ENCODE results near the gene PRR14.
A peak's percentile ranks its signal among the peaks of the same experiment; 100 is the strongest.
"Not testable (repeated sequence)": the region's sequence is repeated elsewhere in the genome, so short reads cannot be mapped to it uniquely, and the experiment has no call there.

The PRR14 gene

DNA sequence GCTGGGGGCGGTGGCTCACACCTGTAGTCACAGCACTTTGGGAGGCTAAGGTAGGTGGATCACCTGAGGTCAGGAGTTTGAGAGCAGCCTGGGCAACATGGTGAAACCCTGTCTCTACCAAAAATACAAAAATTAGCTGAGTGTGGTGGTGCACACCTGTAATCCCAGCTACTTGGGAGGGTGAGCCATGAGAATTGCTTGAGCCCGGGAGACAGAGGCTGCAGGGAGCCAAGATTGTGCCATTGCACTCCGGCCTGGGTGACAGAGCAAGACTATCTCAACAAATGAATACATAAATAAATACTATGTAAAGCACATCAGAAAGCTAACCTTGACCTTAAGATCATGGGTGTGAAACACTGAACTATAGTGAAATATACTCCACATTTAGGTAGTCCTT, 45.9 kb downstream of the PRR14 start:
- not testable (repeated sequence) for DNase-seq

DNA sequence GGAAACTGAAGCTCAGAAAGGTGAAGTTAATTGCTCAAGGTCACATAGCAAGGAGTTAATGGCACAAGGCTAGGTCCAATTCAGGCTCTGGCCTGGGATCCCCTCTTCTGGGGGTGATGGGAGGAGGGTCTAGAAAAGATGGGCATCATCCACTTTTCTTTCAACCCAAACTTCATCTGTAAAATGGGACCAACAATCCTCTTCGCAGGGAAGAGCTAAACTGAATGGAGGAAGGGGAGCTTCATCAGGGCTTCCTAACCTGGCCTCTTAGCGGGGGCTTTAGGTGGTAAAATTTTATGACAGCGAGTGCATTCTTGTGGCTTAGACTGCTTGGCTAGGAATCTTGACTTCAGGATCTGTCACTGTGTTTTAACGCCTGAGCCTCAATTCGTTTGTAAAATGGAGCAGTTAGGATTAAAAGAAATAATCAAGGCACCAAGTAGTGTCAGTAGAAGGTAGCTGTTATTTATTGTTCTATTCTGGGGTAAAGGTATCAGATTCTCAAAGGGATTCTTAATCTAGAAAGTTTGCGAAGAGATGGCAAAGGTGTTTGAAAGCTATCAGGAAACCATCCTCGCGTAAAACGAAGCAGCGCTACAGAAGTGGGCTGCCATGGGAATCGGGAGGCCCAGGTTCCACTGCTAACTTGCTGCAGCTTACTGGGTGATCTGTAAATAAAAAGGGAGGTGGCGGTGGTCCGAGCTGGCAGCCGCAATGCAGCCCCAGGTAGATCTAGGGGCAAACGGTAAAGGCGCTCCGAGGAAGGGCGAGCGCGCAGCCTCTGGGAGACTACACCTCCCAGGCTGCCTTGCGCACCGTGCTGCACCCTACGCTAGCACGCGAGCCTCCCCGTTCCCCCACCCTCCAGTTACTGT, 46.7 kb downstream of the PRR14 start:
- no peak for DNase-seq

DNA sequence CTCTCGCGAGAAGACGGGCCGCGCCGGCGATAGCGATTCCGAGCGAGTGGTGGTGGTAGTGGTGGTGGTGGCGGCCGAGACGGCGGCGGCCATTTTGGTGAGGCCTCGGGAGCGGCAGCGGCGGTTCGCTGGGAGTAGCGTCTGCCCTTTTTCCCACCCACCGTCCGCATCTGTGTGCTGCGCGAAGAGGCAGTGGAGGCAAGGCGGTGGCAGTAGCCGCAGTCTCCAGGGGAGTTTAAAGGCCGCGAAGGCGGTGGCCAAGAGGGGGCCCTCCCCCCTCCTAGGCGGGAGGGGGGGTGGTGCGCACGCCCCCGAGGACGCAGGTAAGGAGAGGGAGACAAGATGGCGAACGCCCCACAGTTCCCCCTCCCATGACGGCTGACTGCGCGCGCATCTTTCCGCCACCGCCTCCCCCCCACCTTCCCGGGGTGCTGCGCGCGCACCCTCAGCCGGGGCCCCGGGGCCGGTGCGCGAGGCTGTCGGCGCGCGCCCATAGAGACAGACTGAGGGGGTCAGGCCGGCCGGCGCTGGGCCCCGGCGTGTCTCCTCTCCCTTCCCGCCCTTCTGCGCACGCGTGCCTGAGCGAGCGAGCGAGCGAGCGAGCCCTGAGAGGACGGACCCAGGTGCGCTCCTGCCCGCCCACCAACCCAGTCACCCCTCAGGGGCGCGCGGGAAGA, 47.5 kb downstream of the PRR14 start:
- peak; percentile 93 to 99 for DNase-seq

DNA sequence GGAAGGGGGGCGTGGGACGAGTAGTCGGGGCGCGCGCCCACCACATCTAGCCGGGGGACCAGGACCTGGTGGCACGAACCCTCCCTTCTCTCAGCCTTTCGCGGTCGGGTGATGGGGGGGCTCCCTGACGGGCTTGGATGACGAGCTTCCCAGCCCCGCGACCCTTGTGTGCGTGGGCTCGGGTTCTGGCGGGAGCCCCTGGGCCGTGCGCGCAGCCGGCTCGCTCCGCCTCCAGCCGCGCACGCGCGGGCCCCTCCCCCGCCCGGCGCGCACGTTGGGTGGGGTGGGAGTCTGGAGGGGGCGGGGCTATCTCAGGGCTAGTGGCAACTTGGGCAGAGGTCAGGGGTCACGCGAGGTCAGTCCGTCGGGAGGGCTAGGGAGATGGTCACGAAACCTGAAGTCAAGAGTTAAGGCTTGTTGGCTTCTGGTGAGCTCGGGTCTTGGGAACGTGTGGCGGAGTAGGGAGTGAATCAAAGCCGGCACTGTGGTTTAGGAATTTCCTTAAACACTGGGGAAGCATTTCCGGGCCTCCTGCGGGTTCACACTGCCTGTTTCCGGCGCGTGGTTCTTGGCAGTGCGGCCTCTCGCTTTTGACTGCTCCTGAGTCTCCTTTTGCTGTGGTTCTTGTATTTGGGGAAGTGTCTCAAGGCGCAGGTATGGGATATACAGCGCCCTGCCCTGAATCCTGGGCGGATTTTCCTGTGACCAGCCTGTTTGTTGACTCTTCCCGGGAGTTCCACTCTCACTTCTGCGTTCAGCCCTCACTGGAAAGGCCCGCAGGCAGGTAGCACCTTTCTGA, 48.3 kb downstream of the PRR14 start, which contains the start of gene SRCAP:
SRCAP (plus strand) TSS at position 356 of the 799 bp plus-strand sequence. CDS start 1,654 bp downstream, outside the sequence.
- peak; percentile 83 to 84 for DNase-seq

DNA sequence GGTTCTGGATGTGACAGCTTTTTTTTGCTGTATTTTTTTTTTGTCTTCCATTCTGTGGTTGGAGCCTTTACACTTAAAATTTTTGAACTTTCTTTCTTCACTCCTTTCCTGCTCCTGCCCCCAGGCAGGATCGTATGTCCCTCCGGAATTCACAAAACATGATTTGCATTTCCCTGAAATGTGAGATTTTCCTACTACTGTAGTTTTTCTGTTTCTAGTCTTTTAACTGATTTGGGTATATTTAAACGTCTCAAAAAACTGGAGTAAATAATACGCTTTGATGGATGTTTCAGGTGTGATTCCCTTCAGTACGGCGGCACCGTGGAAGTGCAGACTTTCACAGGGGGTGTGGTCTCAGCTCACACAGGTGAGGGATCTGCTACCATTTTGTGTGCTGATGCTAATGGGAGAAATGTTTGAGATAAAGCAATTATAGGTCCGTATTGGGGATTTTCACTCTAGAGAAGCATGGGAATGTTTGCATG, 48.9 kb downstream of the PRR14 start:
- no peak for DNase-seq

DNA sequence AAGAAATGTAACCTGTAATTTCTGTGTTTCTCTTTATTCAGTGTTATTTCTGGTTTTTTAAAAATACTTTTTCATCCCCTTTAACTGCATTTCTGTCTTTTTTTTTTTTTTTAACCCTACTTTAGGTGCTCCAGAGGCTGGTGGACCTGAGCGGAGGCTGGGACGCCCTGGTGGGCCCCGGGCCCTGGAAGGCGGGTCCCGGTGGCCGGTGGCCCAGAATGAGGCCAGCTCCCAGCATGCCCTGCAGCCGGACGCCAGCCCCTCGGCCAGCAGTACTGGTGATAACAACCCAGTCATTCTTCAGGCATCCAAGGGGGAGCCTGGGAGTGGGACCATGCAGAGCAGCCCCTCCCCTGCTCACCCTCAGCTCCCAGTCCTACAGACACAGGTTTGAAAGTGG, 49.7 kb downstream of the PRR14 start:
- no peak for DNase-seq

DNA sequence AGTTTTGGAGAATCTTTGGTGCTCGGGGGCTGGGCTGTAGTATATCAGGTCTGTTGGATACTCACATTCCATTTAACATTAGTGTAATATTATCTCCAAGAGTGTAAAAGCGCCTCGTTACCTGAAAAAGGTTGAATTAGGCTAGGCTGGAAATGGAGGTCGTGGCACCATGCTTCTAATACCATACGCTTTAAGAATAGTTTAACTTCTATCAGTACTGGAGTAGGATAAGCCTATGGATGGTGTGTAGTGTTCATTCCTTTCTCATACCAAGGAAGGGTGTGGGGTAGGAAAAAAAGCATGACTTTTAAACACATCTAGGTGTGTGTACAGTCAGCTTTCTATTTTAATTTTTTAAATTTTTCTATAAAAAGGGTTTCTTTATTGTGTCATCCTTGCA, 50.2 kb downstream of the PRR14 start:
- DNase-seq = no peak

DNA sequence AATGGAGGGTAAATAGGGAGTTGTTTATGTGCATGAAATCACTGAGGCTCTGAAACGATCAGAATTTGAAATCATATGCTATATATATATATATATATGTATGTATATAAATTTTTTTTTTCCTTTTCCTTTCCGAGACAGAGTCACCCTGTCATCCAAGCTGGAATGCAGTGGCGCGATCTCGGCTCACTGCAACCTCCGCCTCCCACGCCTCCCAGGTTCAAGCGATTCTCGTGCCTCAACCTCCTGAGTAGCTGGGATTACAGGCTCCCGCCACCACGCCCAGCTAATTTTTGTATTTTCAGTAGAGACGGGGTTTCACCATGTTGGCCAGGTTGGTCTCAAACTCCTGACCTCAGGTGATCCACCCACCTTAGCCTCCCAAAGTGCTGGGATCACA, 52.3 kb downstream of the PRR14 start:
- not testable (repeated sequence) for DNase-seq

DNA sequence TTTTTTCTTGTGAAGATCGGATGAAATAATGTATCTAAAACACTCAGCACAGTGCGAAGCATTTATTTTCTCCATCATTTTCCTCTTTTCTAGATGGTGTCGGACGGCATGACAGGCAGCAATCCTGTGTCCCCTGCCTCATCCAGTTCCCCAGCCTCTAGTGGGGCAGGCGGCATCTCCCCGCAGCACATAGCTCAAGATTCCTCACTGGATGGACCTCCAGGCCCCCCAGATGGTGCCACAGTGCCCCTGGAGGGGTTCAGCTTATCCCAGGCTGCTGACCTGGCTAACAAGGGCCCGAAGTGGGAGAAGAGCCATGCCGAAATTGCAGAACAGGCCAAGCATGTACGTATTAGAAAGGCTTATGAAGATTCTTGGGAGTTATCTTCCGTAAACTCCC, 53.2 kb downstream of the PRR14 start:
- DNase-seq = no peak
